GM19043 (cell line): ENCODE results near the gene DEDD2.
A peak's percentile ranks its signal among the peaks of the same experiment; 100 is the strongest.
"Not testable (repeated sequence)": the region's sequence is repeated elsewhere in the genome, so short reads cannot be mapped to it uniquely, and the experiment has no call there.

ENCODE experiments used
- ATAC-seq: cut with Tn5 transposase; IDR thresholded peaks from one replicate; pipeline ENCODE4 v1.9.1; 2021; ENCODE audit warnings: low read depth; ENCODE audit not compliant: unreplicated experiment

The DEDD2 gene, protein sequence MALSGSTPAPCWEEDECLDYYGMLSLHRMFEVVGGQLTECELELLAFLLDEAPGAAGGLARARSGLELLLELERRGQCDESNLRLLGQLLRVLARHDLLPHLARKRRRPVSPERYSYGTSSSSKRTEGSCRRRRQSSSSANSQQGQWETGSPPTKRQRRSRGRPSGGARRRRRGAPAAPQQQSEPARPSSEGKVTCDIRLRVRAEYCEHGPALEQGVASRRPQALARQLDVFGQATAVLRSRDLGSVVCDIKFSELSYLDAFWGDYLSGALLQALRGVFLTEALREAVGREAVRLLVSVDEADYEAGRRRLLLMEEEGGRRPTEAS

DNA sequence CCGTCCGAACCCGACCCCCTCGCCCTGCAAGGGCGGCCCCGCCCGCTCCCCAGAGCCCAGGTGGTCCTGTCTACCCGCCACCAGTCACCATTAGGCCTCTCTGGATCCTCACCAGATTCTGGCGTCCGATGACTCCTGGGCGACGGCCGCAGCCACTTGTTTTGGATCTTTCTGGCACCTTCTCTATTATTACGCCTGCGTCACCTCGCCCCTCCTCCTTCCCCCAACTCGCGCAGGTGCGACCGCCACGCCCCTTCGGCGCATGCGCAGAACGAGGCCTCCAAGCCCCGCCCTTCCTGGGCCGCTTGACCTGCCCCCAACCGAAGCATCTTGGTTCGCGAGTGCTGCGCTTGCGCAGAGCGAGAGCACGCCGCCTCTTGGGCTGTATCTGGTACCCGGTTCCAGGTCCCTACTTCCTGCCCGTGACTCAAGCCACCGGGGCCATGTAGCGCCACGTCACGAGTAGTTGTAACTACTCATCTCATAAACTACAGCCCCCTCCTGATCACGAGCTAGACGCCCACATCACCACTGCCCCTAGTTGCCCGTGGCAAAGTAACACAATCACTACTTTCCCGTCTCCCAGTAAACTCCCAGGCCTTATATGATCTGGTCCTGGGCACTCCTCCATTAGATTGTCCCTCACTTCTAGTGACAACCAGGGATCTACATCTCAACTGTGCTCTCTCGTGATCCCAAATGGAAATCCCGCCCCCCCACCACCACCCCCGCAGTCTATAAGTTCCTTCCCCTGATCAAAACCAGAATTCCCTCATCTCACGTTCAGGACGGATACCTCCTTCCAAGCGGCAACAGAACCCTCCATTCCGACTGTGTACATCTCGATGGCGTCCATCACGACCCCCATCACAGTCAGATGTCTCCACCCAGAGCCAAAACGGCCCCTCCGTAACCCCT lies at the start of gene DEDD2:
Gene DEDD2, minus strand, starts transcription at position 158 of the 918 bp plus-strand sequence. CDS start 670 bp downstream, outside the sequence.
- peak; percentile 48 for ATAC-seq

DNA sequence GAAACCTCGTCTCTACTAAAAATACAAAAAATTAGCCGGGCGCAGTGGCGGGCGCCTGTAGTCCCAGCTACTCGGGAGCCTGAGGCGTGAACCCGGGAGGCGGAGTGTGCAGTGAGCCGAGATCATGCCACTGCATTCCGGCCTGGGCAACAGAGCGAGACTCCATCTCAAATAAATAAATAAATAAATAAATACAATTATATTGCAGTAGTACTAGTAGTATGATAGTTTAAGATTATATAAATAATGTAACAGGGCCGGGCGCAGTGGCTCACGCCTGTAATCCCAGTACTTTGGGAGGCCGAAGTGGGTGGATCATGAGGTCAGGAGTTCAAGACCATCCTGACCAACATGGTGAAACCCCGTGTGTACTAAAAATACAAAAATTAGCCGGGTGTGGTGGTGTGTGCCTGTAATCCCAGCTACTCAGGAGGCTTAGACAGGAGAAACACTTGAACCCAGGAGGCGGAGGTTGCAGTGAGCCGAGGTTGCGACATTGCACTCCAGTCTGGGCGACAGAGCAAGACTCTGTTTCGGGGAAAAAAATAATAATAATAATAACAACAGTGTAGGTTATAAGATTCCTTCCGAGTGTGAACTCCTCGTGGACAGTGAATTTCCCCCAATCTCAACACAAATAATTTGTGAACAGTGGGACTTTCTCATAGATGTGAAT lies 49.6 kb upstream of the DEDD2 start:
- ATAC-seq: not testable (repeated sequence)

DNA sequence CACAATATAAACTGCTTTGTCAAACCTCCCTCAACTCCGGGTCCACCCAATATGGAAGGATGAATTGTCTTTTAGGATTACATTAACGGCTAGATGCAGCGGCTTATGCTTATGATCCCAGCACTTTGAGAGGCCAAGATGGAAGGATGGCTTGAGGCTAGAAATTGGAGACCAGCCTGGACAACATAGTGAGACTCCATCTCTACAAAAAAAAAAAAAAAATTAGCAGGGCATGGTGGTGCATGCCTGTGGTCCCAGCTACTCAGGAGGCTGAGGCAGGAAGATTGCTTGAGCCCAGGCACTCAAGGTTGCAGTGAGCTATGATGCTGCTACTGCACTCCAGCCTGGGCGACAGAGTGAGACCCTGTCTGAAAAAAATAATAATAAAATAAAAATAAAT lies 48.6 kb upstream of the DEDD2 start:
- ATAC-seq: not testable (repeated sequence)

DNA sequence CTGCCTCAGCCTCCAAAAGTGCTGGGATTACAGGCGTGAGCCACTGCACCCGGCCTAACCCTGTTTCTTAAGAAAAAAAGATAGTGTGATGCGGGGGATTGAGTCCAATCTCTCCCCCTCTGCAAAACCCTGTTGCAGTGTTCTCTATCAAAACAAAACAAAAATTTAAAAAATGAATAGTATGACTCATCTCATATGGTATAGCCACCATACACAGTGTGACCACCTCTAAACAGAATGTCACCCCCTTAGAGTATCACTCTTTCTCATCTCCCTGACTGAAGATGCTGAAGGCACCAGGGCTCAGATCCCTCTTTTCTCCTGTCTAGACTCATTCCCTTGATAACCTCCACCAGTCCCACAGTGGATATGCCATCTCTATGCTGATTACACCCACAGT lies 44.3 kb upstream of the DEDD2 start:
- no peak for ATAC-seq

DNA sequence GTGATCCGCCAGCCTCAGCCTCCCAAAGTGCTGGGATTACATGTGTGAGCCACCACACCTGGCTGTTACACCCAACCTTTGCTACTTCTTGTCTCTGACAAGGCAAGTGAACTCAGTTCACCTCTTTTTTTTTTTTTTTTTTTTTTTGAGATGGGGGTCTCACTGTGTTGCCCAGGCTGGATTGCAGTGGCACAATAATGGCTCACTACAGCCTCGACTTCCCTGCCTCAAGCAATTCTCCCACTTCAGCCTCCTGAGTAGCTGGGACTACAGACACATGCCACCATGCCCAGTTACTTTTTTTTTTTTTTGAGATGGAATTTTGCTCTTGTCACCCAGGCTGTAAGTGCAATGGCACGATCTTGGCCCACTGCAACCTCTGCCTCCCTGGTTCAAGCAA lies 40.4 kb upstream of the DEDD2 start:
- not testable (repeated sequence) for ATAC-seq

DNA sequence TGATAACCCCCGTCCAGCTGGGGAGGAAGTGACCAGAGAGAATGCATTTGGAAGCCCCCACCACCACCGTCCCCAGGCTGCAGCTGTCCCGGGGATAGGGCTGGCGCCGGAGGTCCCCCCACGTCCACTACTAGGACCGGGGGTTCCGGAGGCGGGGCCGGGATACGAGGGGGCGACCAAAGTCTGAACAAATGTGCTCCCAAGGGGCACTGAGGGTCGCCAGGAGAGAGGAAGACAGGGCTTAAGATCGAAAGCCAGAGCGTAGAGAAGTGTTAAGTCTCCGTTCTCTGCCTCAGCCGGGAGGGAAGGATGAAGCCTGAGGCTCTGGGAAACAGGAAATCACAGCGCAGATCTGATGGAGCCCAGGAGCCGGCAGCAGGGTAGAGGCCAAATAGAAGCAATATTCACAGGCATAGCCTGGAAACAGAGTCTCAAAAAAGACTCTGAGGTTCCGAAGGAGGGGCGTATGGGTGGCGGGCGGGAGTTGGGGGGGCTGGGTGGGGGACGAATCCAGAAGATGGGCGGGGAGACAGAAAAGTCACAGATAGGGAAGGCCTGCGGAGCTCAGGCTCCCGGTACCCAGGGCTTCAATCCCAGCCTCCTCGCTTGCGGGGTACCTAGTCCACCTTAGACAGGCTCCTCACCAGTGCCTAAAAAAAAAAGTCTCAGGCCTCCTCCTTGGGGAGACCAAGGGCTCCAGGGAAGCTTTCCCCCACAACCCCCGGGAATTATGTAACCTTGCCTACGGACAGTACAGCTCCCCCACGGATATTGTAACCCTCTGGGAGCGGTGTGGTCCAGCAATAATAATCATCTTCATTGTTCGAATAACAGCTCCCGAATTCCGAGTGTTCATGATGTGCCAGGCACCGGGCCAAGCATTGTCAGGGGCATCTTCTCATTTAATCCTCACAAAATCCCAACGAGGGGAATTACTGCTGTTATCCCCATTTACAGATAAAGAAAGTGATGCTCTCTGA lies 38.6 kb upstream of the DEDD2 start:
- no peak for ATAC-seq

DNA sequence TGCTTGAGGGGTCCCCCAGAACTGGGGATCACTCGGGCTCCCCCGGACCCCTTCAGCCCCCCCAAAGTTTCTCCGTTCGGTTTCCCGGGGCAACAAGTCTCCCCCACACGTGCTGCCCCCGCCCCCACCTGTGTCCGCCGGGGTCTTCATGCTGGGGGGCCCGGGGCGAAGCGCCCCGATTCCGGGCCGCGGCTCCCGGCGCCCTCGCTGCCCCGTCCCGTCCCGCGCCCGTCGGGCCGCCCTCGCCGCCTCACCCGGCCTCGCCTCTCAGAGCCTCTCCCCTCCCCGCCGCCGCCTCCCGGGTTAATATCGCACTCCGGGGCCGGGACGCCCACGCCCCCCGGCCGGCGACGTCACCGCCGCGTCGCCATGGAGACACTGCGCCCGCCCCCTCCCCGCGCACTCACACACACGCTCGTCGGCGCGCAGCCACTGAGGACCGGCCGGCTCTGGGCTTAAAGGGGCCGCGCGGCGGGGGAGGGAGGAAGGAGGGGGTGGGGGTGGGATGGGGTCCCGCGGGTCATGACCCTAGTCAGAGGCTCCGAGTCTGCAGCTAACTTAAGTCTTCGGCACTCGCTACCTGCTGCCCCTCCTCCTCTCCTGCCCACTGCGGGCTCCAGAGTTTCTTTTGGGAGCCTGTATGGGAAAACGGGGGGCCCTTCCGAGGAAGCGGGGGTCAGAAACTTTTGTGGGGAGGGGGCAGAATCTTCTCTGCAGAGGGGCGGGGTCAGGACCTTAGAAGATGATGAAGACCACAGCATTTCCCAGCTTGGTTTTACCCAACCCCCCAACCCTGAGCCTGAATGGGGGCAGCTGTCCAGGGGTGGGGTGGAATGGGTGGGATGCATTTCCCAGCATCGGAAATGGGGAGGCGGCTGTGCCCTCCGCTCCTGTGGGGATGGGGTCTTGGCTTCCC lies 37.6 kb upstream of the DEDD2 start, which contains the start of gene ERF:
Gene ERF, minus strand, starts transcription at position 279 of the 916 bp plus-strand sequence. Its CDS starts 129 bp downstream, at position 150.
- peak; percentile 58 for ATAC-seq

DNA sequence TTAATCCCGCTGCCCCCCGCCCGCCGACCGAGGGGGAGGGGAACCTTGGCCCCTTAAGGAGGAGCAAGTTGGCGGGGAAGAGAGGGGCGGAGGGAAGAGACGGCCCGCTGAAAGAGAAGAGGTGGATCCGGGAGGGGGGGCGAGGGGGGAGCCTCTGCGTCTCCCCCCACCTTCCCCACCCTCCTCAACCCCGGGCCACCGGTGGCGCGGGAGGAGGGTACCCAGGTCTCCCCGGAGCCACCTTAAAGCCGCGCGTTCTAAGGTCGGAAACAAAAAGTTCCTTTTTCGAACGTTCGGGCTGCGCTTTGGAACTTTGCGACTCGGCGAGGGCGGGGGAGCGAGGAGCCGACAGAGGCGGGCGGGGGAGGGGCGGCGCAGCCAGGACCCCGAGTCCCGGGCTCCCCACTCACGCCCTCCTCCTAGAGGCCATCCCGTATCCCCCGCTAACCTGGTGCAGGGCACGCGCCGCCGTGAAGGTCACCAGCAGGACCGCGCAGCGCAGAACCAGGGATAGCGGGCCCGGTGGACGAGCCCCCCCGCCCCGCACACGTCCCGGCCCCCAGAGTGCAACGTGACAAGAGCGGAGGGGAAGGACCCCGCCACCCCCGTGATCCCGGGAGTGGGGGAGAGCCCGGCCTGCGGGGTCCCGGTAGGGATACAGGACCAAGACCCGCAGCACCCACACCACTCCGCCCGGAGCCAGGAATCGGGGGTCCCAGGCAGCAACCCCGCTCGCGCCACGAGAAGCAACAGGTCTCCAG lies 36.8 kb upstream of the DEDD2 start:
- ATAC-seq: no peak

DNA sequence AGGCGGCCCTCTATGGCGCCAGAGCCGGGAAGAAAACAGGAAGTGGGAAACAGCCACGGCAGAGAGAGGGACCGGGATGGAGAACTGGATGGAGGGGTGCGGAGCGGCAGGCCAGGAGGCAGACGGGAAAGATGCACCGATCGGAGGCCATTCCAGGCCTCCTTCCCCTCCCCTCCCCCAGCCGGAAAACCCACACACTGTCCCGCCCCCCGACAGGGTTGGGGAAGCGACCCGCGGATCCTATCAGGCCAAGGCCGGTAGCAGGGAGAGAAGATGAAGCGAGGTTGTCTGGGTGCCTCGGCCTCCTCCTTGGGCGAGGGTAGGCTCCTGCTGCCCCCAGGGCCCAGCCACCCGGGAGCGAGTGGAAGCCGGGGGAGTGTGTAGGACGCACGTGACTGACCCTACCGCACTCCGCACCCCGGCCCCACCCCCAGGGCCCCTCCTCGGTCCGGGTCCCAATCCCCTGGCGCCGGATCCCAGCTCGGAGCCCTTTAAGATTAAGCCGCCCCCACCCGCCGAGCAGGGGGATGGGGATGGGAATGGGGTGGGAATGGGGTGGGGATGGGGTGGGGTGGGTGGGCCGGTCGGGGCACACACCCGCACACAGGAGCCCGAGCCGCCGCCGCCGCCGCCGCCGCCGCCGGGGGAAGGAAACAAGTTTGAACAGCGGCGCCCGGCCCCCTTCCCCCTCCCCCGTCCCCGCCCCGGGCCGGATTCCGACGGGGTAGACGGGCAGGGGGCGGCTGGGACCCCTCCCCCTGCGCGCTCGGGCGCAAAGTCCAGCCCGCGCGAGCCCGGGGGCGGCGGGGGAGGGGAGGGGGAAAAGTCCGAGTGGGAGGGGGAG lies 36.0 kb upstream of the DEDD2 start:
- no peak for ATAC-seq

DNA sequence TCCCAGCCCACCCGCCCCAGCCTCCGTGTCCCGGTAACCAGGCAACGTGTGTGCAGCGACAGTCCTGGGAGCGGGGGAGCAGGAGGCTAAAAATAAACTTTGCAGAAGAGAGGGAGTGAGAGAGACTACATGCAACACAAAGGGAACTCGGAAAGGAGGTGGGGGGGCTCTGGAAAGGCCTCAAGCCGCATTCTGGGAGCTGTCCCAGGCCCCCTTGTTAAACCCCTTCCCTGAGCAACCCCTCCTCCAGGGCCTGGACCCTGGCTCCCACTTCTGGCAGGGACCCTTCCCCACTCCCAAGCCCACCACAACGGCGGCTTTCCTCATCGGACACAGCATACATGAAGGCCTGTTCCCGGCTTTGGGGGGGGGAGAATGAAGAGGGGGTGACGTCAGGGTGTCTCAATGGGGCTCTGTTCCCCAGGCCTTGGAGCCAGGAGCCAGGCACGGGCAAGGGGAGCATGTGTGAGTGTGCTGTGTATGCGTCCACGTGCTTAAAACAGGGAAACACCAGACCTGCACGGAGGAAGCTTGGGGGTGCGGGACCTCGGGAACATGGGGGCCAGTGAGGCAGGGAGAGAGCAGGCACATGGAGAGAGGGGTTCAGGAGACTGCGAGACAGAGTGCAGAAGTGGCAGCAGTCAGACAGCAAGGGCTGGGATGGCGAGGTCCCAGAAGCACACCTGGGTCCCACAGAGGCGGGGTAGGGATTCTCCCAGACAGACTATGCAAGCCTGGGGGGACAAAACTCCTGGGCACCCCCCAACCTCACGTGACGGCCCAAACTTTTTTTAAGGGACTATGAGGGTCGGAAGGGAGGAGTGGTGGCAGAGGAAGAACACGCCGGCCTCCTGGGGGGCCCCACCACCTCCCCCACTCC lies 35.1 kb upstream of the DEDD2 start:
- ATAC-seq: no peak

DNA sequence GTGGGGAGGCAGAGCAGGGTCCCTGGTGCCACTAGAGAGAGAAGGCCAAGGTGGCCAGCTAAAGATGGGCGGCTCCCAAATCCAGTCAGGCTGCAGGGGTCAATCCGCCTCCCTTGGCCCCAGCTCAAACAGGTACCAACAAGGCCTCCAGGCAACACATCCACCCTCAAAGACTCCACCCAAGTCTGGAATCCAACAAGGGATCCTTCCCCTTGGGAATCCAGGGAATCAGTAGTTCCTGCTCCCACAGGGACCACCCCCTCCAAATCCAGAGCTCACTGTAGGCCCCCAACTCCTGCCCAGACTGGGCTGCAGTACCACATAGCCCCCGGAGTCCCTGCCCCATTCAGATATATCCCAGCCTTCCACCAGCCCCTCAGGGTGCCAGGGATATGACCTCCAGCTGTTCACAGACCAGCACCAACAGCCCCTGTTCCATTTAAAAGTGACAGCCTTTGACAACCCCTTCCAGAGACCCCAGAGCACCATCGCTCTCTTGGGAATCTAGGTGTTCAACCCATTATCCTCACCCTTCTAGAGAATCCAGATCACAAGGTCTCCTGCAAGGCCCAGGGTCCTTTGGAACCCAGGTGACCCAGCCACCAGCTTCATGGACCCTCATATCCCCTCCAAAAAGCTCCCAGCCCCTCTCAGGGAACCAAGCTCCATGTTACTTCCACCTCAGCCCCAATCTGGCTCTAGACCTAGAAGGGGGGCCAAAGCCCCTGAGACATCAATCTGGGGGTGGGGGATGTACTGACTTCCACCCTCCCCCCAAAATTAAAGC lies 34.3 kb upstream of the DEDD2 start:
- ATAC-seq: no peak

DNA sequence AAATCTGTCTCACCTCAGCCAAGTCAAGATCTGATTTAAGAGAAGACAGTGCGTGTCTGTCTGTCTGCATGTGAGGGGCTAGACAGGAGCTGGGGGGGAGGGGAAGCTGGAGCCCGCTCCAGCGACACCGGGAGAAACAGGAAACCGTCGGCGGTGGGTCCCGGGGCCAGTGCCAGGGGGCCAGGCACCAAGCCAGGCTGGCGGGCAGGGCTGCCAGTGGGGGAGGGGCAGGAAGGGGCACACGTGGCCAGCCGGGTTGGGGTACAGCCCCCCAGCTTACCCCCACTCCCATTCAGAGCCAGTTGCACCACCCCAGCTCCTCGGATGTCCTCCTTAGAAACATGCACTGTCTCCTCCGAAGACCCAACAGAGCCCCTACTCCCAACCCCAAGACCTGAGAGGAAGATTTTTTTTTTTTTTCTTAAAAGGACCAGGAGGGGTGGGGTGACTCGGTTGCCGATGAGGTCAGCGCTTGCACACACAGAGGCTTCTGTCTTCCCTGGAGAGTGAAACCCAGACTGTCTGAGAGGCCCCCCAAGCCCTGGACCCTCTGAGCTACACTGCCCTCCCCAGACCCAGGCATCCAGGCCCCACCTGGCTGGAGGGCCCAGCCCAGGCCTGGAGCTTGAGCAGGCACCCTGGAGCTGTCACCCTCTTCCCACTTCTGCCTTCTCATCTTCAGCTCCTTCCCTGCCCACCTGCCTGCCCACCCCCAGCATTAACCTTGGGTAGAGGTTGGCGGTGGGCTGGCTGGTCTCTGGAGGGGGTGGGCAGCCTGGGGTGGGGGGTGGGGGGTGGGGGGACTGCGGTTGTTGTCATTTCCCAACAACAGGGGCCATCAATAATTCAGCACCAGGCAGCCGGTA lies 33.4 kb upstream of the DEDD2 start:
- no peak for ATAC-seq

DNA sequence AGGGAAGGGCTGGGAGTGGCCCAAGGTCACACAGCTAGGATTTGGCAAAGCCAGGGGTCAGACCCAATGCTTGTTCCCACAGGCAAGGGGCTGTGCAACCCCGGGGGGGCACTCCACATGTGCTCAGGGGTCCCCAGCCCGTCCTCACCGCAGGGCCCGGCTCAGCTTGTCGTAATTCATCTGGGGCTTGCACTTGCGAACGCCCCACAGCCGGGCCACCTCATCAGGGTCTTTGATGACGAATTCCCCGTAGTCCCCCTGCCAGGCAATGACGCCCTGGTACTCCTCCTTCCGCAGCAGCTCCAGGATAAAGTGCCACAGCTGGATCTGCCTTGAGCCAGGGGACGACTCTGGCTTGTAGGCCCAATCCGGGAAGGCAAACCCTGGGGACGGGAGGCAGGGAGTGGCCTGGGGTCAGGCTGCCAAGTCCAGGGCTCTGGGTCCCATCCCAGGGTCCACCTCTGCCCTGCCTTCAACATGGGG lies 32.7 kb upstream of the DEDD2 start:
- no peak for ATAC-seq

DNA sequence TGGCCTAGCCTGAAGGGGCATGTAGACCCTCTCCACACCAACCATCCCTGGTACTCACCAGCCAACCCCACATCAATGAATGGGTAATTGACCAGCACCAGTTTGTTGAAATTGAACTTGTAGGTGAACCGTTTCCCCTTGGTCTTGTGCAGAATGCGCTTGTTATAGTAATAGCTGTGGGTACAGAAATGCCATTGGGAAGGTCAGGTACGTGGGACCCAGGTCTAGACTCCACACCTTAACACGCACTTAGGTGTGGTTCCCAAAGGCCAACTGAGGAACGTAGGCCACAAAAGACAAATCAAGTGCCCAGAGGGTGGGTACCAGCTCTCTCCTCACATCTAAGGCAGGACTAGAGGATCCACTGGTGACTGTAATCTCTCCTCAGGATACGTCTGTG lies 32.3 kb upstream of the DEDD2 start:
- ATAC-seq: no peak
